Subcutaneous adipose tissue (tissue), 4 donors: ENCODE data around the gene TCF7L2. TPM values are rescaled to one million over a fixed set of nuclear protein-coding genes. Genes with fewer than 3 reads are reported as not detected.

ENCODE experiments used
- CTCF ChIP-seq: fragments of 450-650 bp; IDR thresholded peaks from one replicate; pipeline ENCODE4 v1.5.1; 2016; ENCODE audit warnings: low read depth, mild to moderate bottlenecking, control low read depth, antibody characterized with exemption, moderate library complexity
- total RNA-seq, 4 donors: library from RNA; depleted of rRNA; stranded (reverse); fragments of >200 nt; gene quantifications; one replicate each; pipeline ENCODE4 v1.1.0, GENCODE V29; 2016

Gene TCF7L2
- total RNA-seq, 4 donors from 2014 or later: 24.3 to 70.1 (median 43.5) TPM

- no peak for TF ChIP-seq CTCF
Measured at GRCh38 chr10:113125612-113126011, 175.6 kb downstream of the TCF7L2 start.

GRCh38 chr10:113126229-113127201 is 176.5 kb downstream of the TCF7L2 start:
- TF ChIP-seq CTCF: no peak

- TF ChIP-seq CTCF: no peak
Measured at GRCh38 chr10:113127261-113127900, 177.3 kb downstream of the TCF7L2 start.

- TF ChIP-seq CTCF: no peak
Measured at GRCh38 chr10:113127901-113128283, 177.8 kb downstream of the TCF7L2 start.

- no peak for TF ChIP-seq CTCF
Measured at GRCh38 chr10:113128450-113129070, 178.5 kb downstream of the TCF7L2 start.

GRCh38 chr10:113129117-113129516 is 179.1 kb downstream of the TCF7L2 start:
- no peak for TF ChIP-seq CTCF

GRCh38 chr10:113130014-113130641 is 180.1 kb downstream of the TCF7L2 start:
- no peak for TF ChIP-seq CTCF
